NOMO-1 (cell line): ENCODE results near the gene F11.
A peak's percentile ranks its signal among the peaks of the same experiment; 100 is the strongest.
"Not testable (repeated sequence)": the region's sequence is repeated elsewhere in the genome, so short reads cannot be mapped to it uniquely, and the experiment has no call there.

Experiments
- DNase-seq, 2 experiments: peaks; one replicate each; lab custom pipeline; 2025; ENCODE audit not compliant: unreplicated experiment in 2 of 2; lab: John Stamatoyannopoulos, UW

F11 gene

DNA sequence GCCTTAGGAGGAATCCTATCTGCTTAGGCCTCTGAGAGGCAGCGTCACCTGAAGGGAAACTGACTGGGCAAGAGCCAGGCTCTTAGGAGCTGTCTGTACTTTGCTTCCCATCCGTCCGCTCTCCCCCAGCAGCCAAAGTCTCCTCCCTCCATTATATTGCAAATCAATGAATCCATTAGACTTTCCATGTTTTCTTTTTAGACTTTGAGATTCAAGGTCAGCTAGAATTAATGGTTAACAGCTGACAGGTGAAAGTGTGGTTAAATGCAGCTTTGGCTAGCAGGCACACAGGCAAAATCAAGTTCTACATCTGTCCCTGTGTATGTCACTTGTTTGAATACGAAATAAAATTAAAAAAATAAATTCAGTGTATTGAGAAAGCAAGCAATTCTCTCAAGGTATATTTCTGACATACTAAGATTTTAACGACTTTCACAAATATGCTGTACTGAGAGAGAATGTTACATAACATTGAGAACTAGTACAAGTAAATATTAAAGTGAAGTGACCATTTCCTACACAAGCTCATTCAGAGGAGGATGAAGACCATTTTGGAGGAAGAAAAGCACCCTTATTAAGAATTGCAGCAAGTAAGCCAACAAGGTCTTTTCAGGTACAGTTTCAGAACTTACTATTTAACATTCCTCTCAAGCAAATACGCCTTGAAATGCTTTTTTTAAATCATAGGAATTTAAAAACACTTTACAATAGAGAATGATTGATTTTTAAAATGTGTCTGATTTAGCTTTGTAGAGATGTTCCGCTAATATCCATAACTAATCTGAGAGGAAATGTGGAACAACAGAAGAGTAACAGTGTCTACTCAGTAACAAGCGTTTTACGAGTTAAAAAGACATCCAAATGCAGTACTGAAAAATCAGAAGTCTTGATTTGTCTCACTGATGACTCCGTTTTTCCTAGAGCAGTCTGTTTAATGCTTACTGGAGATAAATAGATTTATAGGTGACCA is at the start of gene F11:
F11 (plus strand) TSS at position 507 of the 970 bp plus-strand sequence. CDS start 948 bp downstream, outside the sequence.
- no peak for DNase-seq

DNA sequence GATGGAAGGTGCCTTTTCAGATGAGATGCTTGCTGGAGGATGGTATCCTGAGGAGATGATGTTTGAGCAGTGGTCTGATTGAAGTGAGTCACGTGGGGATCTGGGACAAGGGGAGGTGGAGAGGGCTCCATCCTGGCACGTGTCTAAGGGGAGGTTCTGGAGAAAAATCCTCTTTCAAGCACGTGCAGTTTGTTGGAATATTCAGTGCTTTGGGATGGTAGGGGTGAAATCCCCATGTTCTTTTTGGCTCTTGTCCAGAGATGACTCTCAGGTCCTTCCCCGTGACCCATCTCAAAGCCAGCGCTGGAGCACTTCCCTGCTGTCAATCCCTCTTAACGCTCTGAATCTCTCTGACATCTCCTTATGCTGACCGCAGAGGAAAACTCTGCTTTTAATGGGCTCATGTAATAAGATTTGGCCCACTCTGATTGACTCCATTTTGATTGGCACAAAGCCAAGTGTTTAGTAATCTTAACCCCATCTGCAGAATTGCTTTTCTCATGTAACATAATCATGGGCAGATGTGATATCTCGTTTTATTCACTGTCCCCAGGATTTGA is 49.4 kb upstream of the F11 start:
- DNase-seq = no peak

DNA sequence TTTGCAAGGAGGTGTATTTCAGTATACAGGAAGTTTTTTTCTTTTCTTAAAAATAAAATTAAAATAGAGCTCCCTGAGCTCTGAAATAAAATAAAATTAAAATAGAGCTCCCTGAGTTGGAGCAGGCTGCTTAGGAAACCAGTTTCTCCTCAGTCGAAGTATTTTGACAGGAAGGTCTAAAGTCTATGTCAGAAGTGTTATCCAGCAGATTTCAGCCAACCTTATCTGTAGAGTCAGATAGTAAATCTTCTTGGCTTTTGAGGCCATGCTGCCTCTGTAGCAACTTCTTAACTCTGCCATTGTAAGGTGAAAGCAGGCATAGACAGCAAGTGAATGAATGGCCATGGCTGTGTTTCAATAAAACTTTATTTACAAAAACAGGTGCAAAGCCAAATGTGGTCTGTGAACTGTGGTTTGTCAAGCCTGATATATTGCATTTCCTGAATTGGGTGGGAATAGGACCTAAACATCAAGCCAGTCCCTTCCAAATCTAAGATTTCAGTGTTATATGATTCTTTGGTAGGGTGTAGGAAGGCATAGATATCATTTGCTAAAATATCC is 48.2 kb upstream of the F11 start:
- no peak for DNase-seq

DNA sequence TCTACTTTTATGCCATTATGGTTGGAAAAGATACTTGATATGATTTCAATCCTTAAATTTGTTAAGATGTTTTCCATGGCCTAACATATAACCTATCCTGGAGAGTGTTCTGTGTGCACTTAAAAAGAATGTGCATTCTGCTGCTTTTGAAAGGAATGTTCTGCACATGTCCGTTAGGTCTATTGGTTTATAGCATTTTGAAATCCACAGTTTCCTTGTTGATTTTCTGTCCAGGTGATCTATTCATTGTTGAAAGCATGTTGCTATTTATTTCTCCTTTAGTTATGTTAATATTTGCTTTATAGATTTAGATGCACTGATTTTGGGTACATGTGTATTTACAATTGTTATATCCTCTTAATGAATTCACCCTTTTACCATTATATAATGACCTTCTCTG is 44.4 kb upstream of the F11 start:
- DNase-seq = no peak

DNA sequence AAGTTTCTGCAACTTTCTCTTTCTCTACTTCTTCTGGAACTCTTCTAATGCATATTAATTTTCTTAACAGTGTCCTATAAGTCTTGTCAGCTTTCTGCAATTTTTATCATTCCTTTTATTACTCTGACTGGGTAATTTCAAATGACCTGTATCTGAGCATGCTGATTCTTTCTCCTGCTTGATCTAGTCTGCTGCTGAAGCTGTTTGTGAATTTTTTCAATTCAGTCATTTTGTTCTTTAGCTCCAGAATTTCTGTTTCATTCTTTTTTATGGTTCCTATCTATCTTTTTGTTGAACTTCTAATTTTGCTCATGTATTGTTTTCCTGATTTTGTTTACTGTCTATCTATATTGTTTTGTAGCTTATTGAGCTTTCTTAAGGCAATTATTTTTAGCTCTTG is 40.1 kb upstream of the F11 start:
- no peak for DNase-seq

DNA sequence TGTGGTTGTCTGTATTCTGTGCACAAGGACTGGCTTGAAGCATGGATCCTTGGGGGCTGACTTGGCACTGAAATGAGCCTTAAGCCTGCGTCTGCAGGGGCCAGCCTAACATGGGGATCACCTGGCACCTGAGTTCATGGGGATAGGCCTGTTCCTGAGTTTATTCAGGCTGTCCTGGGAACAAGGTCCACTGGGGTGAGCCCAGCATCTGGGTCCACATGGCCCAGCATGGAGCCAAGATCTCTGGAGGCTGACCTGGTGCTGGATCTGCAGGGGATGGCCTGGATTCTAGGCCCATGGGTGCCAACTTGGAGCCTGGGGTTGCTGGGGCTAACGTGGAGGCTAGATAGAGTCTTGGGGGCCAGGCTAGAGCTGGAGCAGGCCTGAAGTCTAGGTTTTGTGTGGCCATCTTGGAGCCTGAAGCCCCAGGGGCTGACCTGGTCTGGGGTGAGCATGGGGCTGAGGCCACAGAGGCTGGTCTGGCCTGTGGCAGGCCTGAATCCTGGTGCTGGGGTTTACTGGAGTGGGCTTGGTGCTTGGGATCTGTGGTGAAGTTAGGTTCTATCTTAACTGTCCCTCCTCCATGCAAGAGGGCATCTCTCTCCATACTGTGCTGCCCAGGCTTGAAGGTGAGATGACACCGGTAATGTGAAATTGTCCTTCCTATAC is 39.3 kb upstream of the F11 start:
- no peak for DNase-seq

DNA sequence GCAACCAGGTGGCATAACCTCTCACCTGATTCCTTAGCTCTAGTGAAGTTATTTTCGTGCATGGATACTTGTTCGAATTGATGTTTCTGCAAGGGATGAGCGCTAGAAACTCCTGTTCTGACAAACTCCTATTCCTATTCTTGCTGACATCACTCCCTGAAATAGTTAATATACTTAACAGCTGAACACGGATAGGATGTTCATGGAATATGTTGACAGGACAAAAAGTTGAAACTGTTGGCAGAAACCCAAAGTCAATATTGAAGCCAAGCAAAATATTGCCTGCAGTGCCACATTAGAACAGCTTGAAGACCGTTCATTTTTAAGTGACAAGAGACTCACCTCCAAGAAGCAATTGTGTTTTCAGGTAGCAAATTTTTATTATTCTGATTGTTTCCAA is 38.8 kb upstream of the F11 start, which contains the start of gene KLKB1:
KLKB1 (plus strand) TSS at position 287 of the 400 bp plus-strand sequence. CDS start 689 bp downstream, outside the sequence.
- no peak for DNase-seq

DNA sequence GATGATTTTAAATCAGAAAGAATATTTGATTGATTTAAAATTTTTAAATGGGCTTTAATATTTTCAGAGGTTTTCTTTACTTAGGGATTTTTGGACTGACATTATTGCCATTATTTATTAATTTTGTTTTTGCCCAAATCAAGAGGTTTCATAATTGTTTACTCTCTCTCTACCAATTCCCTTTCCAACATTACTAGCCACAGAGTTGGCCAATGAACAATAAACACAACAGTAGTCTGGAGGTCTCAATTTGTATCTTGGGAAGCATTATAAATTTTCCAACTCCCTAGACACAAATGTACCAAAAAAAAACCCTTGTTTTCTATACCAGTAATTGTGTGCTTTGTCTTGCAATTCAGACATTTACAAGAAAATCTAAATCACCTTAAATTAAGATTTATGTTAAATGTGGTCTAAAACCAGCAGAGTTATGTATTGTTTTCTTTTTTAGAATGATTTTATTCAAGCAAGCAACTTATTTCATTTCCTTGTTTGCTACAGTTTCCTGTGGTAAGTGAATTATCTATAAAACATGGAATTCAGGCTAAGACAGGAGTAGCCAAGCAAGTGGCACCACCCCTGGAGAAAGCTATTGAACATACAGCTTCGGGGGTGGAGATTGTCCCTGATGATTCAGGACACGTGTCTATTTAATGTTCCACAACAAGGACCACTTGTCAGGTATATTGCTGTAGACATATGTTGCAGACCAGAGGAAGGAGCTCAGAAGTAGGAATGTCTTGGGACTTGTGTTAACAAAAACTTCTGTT is 38.1 kb upstream of the F11 start:
- no peak for DNase-seq

DNA sequence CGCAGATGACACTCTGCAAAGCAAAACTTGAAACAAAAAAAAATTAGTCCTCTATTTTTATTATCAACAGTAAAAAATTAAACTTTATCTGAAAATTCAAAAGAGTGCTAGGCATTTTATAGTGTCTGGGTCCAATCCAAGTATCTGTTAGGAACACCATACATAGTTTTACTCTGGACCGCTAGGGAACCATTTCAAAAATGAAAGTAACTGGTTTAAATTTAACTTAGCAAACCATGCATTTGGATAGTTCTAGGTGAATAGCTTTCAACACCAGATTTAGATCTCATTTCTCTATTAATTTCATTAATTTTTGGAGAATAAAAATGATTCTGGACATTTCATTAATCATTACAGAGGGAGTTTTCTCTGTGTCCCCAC is 37.5 kb upstream of the F11 start:
- DNase-seq = no peak

DNA sequence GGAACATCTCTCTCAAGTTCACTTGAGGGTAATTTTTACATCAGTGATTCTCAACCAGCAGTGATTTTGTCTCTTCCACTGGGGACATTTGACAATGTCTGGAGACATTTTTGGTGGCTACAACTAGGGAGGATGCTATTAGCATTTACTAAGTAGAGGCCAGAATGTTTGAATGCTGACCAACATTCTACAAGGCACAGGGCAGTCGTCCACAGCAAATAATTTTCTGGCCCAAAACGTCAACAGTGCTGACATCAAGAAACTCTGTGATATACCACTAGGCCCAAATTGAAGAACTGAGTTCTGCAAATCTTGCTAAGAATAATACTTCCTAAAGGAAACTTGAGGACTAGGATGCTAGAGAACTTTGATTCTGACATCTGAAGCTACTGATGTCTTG is 31.6 kb upstream of the F11 start:
- no peak for DNase-seq

DNA sequence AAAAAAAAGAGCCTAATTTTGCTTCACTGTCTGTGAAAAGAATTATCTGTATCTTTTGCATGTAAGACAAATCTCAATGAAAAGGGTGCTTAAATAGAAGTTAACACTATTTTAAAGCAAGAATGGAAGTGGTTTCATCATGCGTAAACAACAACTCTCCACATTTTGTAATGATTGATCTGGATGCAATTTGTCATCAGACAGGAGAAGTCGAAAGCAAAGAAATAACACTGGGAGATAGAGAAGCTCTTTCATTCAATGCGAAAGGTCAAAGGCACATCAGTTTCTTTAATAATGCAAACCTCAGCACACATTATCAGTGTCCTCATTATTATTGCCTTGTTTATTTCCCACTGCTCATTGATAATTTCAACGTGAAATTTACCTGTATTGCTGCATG is 29.9 kb upstream of the F11 start:
- DNase-seq = no peak

DNA sequence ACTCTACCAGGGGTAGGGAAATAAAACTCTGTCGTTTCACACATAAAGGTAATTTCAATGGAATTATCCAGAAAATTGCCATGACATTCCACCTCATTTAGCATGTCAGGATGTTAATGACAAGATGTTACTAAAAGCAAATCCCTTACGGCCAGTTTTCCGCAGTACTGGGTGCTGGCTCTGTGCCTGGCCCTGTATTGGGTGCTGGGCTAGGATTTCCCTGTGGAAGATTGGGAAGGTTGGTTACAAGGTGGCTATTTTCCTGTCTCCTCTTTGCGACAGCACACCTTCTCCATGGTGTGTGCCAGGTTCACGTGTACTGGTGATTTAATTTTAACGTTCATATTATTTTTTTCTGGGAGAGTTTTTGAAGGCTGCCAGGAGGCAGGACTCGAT is 25.5 kb upstream of the F11 start:
- no peak for DNase-seq

DNA sequence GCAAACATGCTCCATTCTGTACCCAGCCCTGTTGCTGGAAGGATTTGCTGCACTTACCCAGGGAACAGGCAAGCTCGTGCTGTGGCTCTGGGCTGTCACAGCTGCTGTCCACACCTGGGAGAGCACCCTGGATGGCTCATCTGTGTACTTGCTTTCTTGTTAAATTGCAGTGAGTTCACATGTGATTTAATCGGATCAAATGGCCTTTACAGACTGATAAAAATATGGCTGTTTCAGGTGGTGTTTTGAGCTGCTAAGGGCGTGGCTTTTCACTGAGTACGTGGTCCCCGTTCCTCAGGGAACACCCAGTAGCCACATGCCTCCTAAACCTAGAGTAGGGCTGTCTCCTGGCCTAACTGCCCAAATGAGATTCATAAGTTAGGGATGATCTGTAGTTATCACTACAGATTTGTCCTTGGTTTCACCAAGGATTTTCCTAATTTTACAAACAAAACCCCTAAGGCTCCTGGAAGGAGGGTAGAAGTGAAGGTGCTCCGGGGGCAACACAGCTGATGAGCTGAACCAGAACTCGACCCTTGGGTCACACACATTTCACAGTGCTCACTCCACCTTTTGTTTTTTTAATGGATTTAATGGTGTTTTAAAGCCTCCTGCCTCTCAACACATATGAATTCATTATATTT is 25.0 kb upstream of the F11 start:
- peak in 1 of 2 experiments; percentile 21 for DNase-seq

DNA sequence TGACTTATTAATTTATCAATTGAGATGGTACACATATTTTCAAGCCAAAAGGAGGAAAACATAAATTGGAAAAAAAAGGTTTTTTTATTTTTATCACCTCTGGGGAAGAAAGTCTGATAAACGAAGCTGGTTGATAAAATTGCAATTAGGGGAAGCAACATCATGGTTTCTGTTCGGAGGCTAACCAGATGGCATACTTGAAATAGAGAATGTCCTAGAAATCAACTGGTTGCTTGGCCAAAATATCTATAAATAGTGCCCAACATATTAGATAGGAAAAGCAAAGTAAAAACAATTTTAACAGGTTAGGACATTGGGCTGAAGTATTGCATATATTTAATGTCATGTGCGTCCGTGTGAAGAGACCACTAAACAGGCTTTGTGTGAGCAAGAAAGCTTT is 24.4 kb upstream of the F11 start:
- DNase-seq = no peak

DNA sequence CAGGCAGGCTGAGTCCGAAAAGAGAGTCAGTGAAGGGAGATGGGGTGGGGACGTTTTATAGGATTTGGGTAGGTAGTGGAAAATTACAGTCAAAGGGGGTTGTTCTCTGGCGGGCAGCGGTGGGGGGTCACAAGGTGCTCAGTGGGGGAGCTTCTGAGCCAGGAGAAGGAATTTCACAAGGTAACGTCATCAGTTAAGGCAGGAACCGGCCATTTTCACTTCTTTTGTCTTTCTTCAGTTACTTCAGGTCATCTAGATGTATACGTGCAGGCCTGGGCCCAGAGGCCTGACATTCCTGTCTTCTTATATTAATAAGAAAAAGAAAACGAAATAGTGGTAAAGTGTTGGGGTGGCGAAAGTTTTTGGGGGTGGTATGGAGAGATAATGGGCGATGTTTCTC is 24.0 kb upstream of the F11 start:
- DNase-seq = not testable (repeated sequence)

DNA sequence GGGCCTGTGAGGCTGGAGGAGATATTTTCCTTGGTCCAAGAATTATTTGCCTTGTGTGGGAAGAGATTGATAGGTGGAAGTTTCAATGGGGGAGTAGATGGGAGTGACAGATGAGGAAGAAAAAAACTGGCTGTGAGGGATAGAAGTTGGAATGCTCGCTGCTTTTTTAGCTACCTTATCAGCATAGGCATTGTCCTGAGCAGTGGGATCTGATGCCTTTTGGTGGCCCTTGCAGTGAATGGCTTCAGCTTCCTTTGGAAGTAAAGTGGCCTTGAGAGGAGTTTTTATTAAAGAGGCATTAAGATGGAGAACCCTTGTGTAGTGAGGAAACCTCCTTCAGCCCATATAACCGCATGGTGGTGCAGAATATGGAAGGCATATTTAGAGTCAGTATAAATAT is 22.7 kb upstream of the F11 start:
- DNase-seq = no peak

DNA sequence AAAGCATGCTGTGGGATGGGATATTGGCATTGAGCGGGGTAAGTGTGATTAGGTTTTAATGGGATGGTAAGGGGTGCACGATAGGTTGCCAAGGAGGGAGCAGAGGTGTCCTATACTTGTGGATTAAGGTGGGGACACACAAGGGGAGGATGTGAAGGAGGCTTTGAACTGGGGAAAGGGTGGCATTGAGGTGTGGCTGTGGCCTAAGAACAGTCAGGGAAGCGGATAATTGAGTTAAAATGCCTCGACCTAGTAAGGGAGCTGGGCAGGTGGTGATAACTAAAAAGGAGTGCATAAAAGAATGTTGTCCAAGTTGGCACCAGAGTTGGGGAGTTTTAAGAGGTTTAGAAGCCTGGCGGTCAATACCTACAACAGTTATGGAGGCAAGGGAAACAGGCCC is 21.2 kb upstream of the F11 start:
- DNase-seq = no peak

DNA sequence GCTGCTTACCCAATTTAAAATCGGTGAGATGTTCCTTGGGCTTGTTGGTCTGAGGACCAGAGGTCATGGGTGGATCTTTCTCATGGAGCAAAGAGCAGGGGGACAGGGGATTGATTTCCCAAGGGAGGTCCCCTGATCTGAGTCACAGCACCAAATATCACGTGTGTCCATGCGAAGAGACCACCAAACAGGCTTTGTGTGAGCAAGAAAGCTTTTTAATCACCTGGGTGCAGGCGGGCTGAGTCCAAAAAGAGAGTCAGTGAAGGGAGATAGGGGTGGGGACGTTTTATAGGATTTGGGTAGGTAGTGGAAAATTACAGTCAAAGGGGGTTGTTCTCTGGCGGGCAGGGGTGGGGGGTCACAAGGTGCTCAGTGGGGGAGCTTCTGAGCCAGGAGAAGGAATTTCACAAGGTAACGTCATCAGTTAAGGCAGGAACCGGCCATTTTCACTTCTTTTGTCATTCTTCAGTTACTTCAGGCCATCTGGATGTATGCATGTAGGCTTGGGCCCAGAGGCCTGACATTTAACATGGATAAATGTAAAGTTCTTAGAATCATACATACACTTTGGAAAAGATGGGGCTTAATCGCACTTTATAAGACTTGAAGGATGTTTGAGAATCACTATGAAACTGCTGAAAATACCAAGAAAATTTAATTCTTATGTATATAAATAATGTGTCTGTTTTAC is 18.8 kb upstream of the F11 start:
- not testable (repeated sequence) for DNase-seq

DNA sequence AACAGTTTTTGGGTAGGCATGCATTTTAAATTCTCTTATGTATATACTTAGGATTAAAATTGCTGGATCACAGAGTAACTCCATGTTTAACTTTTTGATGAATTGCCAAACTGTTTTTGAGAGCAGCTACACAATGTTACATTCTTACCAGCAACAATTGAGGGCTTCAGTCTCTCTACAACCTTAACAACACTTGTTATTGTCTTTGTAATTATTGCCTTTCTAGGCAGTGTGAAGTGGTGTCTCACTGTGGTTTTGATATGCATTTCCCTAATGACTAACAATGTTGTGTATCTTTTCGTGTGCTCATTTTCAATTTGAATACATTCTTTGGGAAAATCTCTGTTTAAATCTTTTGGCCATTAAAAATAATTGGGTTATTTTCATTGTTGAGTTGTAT is 17.3 kb upstream of the F11 start:
- no peak for DNase-seq
